DND-41 (cell line): ENCODE measurements around the gene TCF19.

Experiments used
- CTCF ChIP-seq: IDR thresholded peaks from 2 replicates; pipeline ENCODE4 v1.5.1; 2012; ENCODE audit warnings: borderline replicate concordance, low read length, moderate library complexity, mild to moderate bottlenecking; ENCODE audit not compliant: poor library complexity, severe bottlenecking; ENCODE audit errors: extremely low read depth
- EZH2 ChIP-seq: IDR thresholded peaks from 3 replicates; pipeline ENCODE4 v1.6.1; 2012; ENCODE audit warnings: borderline replicate concordance, low read depth, mild to moderate bottlenecking, moderate library complexity, low read length, inconsistent platforms; ENCODE audit not compliant: severe bottlenecking

- TF ChIP-seq CTCF (no peak), EZH2 (no peak)
These were observed 22.7 kb upstream of the TCF19 start for GRCh38 chr6:31135710-31136109.
